Endothelial cell of umbilical vein (primary cell): ENCODE results near the gene SUSD2. TPM values are rescaled to one million over a fixed set of nuclear protein-coding genes. Genes with fewer than 3 reads are reported as not detected.

Source experiments
- BruUV-seq: library from RNA; stranded (reverse); fragments of 400-500 nt; replicated peaks from 2 replicates; lab custom pipeline; 2021; lab: Mats Ljungman, UMichigan
- CTCF ChIA-PET: fragments of 300-600, 350-600 bp; sonication (Branson Sonifier 250); formaldehyde crosslinking; loops from one replicate; lab custom pipeline; 2021; ENCODE audit warnings: antibody characterized with exemption, inconsistent platforms; lab: Charles Lee
- POLR2A ChIA-PET: fragments of 300-600, 350-600 bp; sonication (Branson Sonifier 250); formaldehyde crosslinking; loops from one replicate; lab custom pipeline; 2021; ENCODE audit warnings: antibody characterized with exemption, inconsistent platforms; lab: Charles Lee
- DNase-seq: peaks from one replicate; pipeline ENCODE4 v3.0.0-alpha.2; 2011; ENCODE audit warnings: low read depth, low spot score
- FAIRE-seq: peaks from 2 replicates; lab custom pipeline; 2011; peaks lifted over from hg19 to GRCh38; lab: Jason Lieb, UNC
- H2AFZ ChIP-seq: 2 replicates; pipeline ENCODE4 v1.6.0; 2012; ENCODE audit warnings: low read depth, low read length, control low read depth, inconsistent platforms
- H3K27ac ChIP-seq: 2 replicates; pipeline ENCODE4 v1.5.1; 2011; ENCODE audit warnings: low read depth, mild to moderate bottlenecking, control low read depth, low read length, moderate library complexity; ENCODE audit not compliant: insufficient read depth
- H3K27me3 ChIP-seq, 2 experiments: 2 replicates each; pipeline versions ENCODE4 v1.6.0 to v1.6.1; 2011; ENCODE audit warnings: low read length in 2 of 2, mixed read lengths in 1 of 2; ENCODE audit not compliant: control insufficient read depth in 2 of 2, insufficient read depth in 2 of 2
- H3K36me3 ChIP-seq, 2 experiments: 2 replicates in 1 of 2; 3 replicates in 1 of 2; pipeline ENCODE4 v1.5.1; 2011; ENCODE audit warnings: low read length in 2 of 2, mild to moderate bottlenecking in 1 of 2, moderate library complexity in 1 of 2; ENCODE audit not compliant: control insufficient read depth in 2 of 2, insufficient read depth in 2 of 2; ENCODE audit errors: extremely low read depth in 1 of 2
- H3K4me1 ChIP-seq: 3 replicates; pipeline ENCODE4 v1.5.1; 2011; ENCODE audit warnings: mild to moderate bottlenecking, low read length; ENCODE audit not compliant: control insufficient read depth, insufficient read depth; ENCODE audit errors: extremely low read depth
- H3K4me2 ChIP-seq: 2 replicates; pipeline ENCODE4 v1.6.1; 2011; ENCODE audit warnings: low read length, control low read depth, mixed read lengths; ENCODE audit not compliant: insufficient read depth
- H3K4me3 ChIP-seq, 3 experiments: fragments of 200-600 bp in 1 of 3; sonication (generic), shearing (Covaris generic) in 1 of 3; replicated peaks in 1 of 3; 2 replicates each; pipeline ENCODE4 v1.5.1; 2011 to 2016; ENCODE audit warnings: control low read depth in 3 of 3, low read length in 3 of 3, mild to moderate bottlenecking in 2 of 3, inconsistent platforms in 1 of 3, low read depth in 1 of 3, moderate library complexity in 1 of 3; ENCODE audit not compliant: insufficient read depth in 1 of 3
- H3K79me2 ChIP-seq: 2 replicates; pipeline ENCODE4 v1.6.0; 2012; ENCODE audit warnings: low read length, inconsistent platforms; ENCODE audit not compliant: control insufficient read depth, insufficient read depth
- H3K9ac ChIP-seq: replicated peaks from 2 replicates; pipeline ENCODE3; 2011; ENCODE audit warnings: low read length, control low read depth; ENCODE audit not compliant: insufficient read depth; ENCODE audit errors: extremely low read depth
- H3K9me1 ChIP-seq: replicated peaks from 3 replicates; pipeline ENCODE4 v1.6.0; 2011; ENCODE audit warnings: mild to moderate bottlenecking, low read length; ENCODE audit not compliant: control insufficient read depth, insufficient read depth; ENCODE audit errors: extremely low read depth
- H3K9me3 ChIP-seq: replicated peaks from 2 replicates; pipeline ENCODE4 v1.5.1; 2012; ENCODE audit warnings: low read length, inconsistent platforms; ENCODE audit not compliant: control insufficient read depth, insufficient read depth
- H4K20me1 ChIP-seq: replicated peaks from 2 replicates; pipeline ENCODE3; 2011; ENCODE audit warnings: mild to moderate bottlenecking, low read length; ENCODE audit not compliant: control insufficient read depth, insufficient read depth; ENCODE audit errors: extremely low read depth
- EZH2 ChIP-seq: IDR thresholded peaks from 2 replicates; pipeline ENCODE4 v1.6.1; 2012; ENCODE audit warnings: borderline replicate concordance, low read depth, mild to moderate bottlenecking, moderate library complexity, low read length, inconsistent platforms; ENCODE audit not compliant: severe bottlenecking
- FOS ChIP-seq: IDR thresholded peaks from 2 replicates; pipeline ENCODE4 v1.6.1; 2011; ENCODE audit warnings: mild to moderate bottlenecking, low read length, moderate library complexity, borderline replicate concordance; ENCODE audit not compliant: insufficient read depth
- GATA2 ChIP-seq: IDR thresholded peaks from 2 replicates; pipeline ENCODE4 v1.7.0; 2011; ENCODE audit warnings: low read depth, mild to moderate bottlenecking, moderate library complexity, mixed read lengths, low read length; ENCODE audit not compliant: insufficient read length, insufficient read depth
- JUN ChIP-seq: IDR thresholded peaks from 2 replicates; pipeline ENCODE4 v1.6.1; 2011; ENCODE audit warnings: borderline replicate concordance, low read depth; ENCODE audit not compliant: insufficient read length, insufficient read depth
- MYC ChIP-seq: IDR thresholded peaks from one replicate; pipeline ENCODE4 v1.6.1; 2011; ENCODE audit warnings: mild to moderate bottlenecking, low read depth, low read length
- POLR2A ChIP-seq: IDR thresholded peaks from 2 replicates; pipeline ENCODE4 v1.6.1; 2012; ENCODE audit warnings: low read depth, mild to moderate bottlenecking, control low read depth, low read length
- POLR2AphosphoS5 ChIP-seq: IDR thresholded peaks from 2 replicates; pipeline ENCODE4 v1.6.1; 2012; ENCODE audit warnings: low read depth, mild to moderate bottlenecking, control low read depth, low read length, moderate library complexity; ENCODE audit not compliant: insufficient read depth
- dilution Hi-C: fragments of 300-500 bp; cut with MboI; formaldehyde crosslinking; loops from one replicate; pipeline ENCODE4 v1.15.0; 2019; ENCODE audit warnings: low sequenced_read_pairs; ENCODE audit not compliant: extremely low pct_ligation_motif_present
- intact Hi-C: fragments of 100-400 bp; cut with micrococcal nuclease; formaldehyde crosslinking; loops from one replicate; pipeline ENCODE4 v1.10.0; 2022
- polyA plus RNA-seq, 4 experiments: library from polyadenylated mRNA; depleted of rRNA in 3 of 4; stranded (reverse) in 3 of 4; unstranded in 1 of 4; fragments of >200 nt; gene quantifications; 2 replicates each; pipeline versions ENCODE4 v1.2.1 to v1.2.3, GENCODE V29; 2011 to 2012; ENCODE audit warnings: missing spikeins in 1 of 4
- total RNA-seq: library from RNA; stranded (reverse); gene quantifications from 2 replicates; pipeline ENCODE4 v1.2.3, GENCODE V29; 2021
- TF ChIP-seq, protein P1 (sequence below): IDR thresholded peaks from 2 replicates; pipeline ENCODE4 v1.6.1; 2011; ENCODE audit not compliant: insufficient read depth, insufficient read length
- TF ChIP-seq, protein P2 (sequence below), 2 donors: IDR thresholded peaks; 1 replicate in 1 of 2; 2 replicates in 1 of 2; pipeline ENCODE4 v1.5.1; 2011; ENCODE audit warnings: low read length in 2 of 2, mild to moderate bottlenecking in 2 of 2, moderate library complexity in 2 of 2, control low read depth in 1 of 2, inconsistent platforms in 1 of 2, low read depth in 1 of 2; ENCODE audit not compliant: insufficient read depth in 1 of 2; ENCODE audit errors: extremely low read depth in 1 of 2

SUSD2 gene
- total and polyA plus RNA-seq, 2 donors (not counting 3 experiments of a cell fraction or from before 2014, with no cell fraction given), result 0.26 to 0.27 TPM

DNA sequence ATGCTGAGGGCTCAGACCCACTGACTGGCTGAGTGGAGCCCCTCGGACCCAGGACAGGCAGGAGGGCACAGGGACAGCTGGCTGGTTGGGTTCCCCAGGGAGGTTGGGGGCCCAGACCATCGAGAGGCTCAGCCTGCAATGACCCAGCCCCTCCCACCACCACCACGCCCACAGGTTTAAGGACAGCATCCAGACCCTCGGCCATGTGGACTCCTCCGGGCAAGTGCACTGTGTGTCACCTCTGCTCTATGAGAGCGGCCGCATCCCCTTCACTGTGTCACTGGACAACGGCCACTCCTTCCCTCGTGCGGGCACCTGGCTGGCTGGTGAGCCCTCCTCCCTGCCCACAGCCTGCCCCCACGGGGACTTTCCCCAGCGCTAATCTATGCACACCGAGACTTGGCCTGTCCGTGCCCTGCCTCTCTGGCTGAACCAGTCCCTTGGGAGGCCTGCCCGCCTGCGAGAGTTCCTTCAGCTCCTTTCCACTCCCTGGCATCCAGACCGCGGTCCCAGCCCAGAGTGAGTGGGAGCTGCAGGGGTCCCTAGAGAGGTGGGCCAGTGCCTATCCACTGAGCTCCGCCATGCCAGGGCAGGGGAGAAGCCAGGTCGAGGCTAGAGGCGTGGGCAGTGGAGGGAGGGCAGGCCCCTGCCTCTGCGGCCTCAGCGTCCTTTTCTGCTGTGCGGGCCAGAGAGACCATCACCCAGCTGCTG lies 2.2 kb downstream of the SUSD2 start:
- no peak overlapping the region for H3K4me2 ChIP-seq
- H3K9me1 ChIP-seq, result no peaks in the 10 kb centered on the region
- no peak for DNase-seq
- intact Hi-C loops (loop anchor here (10.0 kb wide), 1 partner anchor 341 kb away; no protein-coding TSS in a partner anchor), dilution Hi-C loops (no loop called here)
- TF ChIP-seq JUN (no peak), FOS (no peak), MYC (no peak), POLR2A (no peak), POLR2AphosphoS5 (no peak), EZH2 (no peak), GATA2 (no peak)
- TF ChIP-seq, protein P1, sequence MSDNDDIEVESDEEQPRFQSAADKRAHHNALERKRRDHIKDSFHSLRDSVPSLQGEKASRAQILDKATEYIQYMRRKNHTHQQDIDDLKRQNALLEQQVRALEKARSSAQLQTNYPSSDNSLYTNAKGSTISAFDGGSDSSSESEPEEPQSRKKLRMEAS, result no peak
- TF ChIP-seq, protein P2, sequence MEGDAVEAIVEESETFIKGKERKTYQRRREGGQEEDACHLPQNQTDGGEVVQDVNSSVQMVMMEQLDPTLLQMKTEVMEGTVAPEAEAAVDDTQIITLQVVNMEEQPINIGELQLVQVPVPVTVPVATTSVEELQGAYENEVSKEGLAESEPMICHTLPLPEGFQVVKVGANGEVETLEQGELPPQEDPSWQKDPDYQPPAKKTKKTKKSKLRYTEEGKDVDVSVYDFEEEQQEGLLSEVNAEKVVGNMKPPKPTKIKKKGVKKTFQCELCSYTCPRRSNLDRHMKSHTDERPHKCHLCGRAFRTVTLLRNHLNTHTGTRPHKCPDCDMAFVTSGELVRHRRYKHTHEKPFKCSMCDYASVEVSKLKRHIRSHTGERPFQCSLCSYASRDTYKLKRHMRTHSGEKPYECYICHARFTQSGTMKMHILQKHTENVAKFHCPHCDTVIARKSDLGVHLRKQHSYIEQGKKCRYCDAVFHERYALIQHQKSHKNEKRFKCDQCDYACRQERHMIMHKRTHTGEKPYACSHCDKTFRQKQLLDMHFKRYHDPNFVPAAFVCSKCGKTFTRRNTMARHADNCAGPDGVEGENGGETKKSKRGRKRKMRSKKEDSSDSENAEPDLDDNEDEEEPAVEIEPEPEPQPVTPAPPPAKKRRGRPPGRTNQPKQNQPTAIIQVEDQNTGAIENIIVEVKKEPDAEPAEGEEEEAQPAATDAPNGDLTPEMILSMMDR (IDR thresholded peaks at IDR 0.05; ENCODE audit: extremely low read depth in 1 of 2, insufficient read depth in 1 of 2, low read depth in 1 of 2, low read length in 2 of 2), result no peak
- no peaks in the 10 kb centered on the region for H3K79me2 ChIP-seq
- H3K27ac ChIP-seq, result no peak overlapping the region
- H3K4me1 ChIP-seq, result no peaks in the 10 kb centered on the region
- H4K20me1 ChIP-seq, result no peaks in the 10 kb centered on the region
- POLR2A ChIA-PET, result no interaction called here
- H3K9me3 ChIP-seq, result no peaks in the 10 kb centered on the region
- no peak overlapping the region for H3K9ac ChIP-seq
- H2AFZ ChIP-seq, result no peak overlapping the region
- no peaks in the 10 kb centered on the region for H3K27me3 ChIP-seq
- no TSS peak for BruUV-seq
- no peaks in the 10 kb centered on the region for H3K36me3 ChIP-seq
- no peak overlapping the region for H3K4me3 ChIP-seq
- CTCF ChIA-PET, result no interaction called here
- no peak for FAIRE-seq
